Skin of body (tissue), 2 donors: ENCODE data around the gene MXI1. TPM values are rescaled to one million over a fixed set of nuclear protein-coding genes. Genes with fewer than 3 reads are reported as not detected.

Experiments
- DNase-seq: peaks from one replicate; lab custom pipeline; 2025; lab: John Stamatoyannopoulos, UW
- total RNA-seq: library from RNA; depleted of rRNA; stranded (reverse); fragments of >200 nt; gene quantifications from one replicate; pipeline ENCODE4 v1.2.3, GENCODE V29; 2014

Gene MXI1
- total RNA-seq: 44.5 TPM

- peak; percentile 60 for DNase-seq
Observed at GRCh38 chr10:110207011-110207804, at the start of gene MXI1. TSS of gene MXI1 (plus strand) at chr10:110207605. CDS start at chr10:110207809, 204 bp downstream.

GRCh38 chr10:110158051-110159005 is 49.1 kb upstream of the MXI1 start:
- DNase-seq: no peak

GRCh38 chr10:110160081-110160480 is 47.3 kb upstream of the MXI1 start:
- DNase-seq: no peak

GRCh38 chr10:110160522-110160921 is 46.9 kb upstream of the MXI1 start:
- DNase-seq: no peak

GRCh38 chr10:110162741-110163145 is 44.7 kb upstream of the MXI1 start:
- DNase-seq: no peak

- DNase-seq: no peak
Observed at GRCh38 chr10:110163192-110163773, 44.1 kb upstream of the MXI1 start.

GRCh38 chr10:110163841-110164240 is 43.6 kb upstream of the MXI1 start:
- no peak for DNase-seq

GRCh38 chr10:110165239-110165638 is 42.2 kb upstream of the MXI1 start:
- DNase-seq: no peak

- no peak for DNase-seq
Observed at GRCh38 chr10:110167149-110167548, 40.3 kb upstream of the MXI1 start.

GRCh38 chr10:110168601-110169481 is 38.6 kb upstream of the MXI1 start:
- no peak for DNase-seq

GRCh38 chr10:110169586-110169985 is 37.8 kb upstream of the MXI1 start:
- no peak for DNase-seq

GRCh38 chr10:110170142-110170971 is 37.0 kb upstream of the MXI1 start:
- DNase-seq: no peak

GRCh38 chr10:110171032-110171431 is 36.4 kb upstream of the MXI1 start:
- no peak for DNase-seq

- DNase-seq: no peak
Observed at GRCh38 chr10:110172155-110172554, 35.2 kb upstream of the MXI1 start.

GRCh38 chr10:110174201-110174600 is 33.2 kb upstream of the MXI1 start:
- DNase-seq: no peak

GRCh38 chr10:110174816-110175215 is 32.6 kb upstream of the MXI1 start:
- DNase-seq: no peak

GRCh38 chr10:110175406-110175805 is 32.0 kb upstream of the MXI1 start:
- no peak for DNase-seq

GRCh38 chr10:110176141-110177030 is 31.0 kb upstream of the MXI1 start:
- DNase-seq: no peak

- DNase-seq: no peak
Observed at GRCh38 chr10:110179220-110179619, 28.2 kb upstream of the MXI1 start.
